Activated CD4-positive, alpha-beta T cell treated with anti-CD3 and anti-CD28 coated beads for 1 hour (primary cell): ENCODE measurements around the gene THAP6.
"Not testable (repeated sequence)": the region's sequence is repeated elsewhere in the genome, so short reads cannot be mapped to it uniquely, and the experiment has no call there.

Experiments
- DNase-seq: peaks from one replicate; pipeline ENCODE4 v3.0.0-alpha.2; 2020

Gene THAP6

GRCh38 chr4:75514131-75514948, at the start of gene THAP6, which contains the start of gene RCHY1:
Gene THAP6, plus strand, starts transcription at chr4:75514473. Its CDS starts 980 bp downstream, at chr4:75515453.
Gene RCHY1, minus strand, starts transcription at chr4:75514403. Its CDS starts 117 bp downstream, at chr4:75514286.
- peak; percentile 84 for DNase-seq

DNA sequence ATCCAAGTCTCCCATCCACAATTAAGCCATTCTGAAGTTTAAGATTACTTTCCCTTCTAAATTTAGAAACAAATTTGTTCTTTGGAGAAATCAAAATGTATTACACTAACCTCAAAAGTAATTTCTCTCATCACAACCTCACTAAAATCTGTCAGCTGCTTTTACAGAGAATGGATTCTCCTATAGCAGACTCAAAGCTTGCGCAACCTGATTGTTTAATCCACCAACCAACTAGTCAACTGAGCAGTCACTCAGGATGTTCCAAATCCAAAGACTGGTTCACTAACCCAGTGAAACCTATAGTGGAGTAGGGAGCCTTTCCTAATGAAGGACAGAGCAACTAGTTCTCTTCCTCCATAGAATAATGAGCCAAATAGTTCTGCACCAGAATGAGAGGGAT, 44.4 kb upstream of the THAP6 start:
- no peak for DNase-seq

- DNase-seq, result no peak
These were observed 43.5 kb upstream of the THAP6 start for GRCh38 chr4:75470738-75471137.

DNA sequence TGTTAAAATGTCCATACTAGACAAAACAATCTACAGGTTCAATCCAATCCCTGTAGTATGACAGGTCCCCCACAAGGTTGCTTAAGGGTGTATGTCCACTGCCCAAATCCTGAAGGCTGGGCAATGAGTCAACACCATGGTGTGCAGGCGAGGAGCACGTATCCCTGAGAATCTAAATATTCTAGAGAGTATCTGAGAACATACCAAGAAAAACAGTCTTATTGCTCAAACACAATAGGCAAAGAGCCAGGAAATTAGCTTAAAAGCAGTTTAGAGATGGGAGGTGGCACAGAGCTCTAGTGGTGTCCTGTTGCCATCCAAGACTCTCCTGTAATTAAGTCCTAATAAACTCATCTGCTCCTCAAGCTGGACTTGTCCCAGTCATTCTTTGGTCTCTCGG, 37.1 kb upstream of the THAP6 start:
- DNase-seq, result no peak

DNA sequence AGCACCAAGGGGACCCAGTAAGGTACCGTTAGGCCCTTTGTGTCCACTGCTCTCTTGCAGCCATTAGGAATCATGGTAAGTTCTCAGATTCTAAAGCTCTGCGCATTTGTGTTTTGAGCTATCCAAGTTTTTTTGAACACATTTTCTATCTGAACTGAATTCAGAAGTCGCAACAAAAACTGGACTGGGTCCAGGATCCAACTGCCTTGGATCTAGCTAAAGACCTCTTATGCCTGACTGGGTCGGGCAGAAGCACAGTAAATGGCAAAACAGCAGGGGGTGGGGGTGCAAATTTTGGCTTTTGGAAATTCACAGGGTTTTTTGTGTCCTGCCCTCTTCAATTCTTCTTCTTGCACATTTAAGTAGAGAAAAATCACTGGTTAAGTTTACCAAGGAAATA, 30.1 kb upstream of the THAP6 start:
- no peak for DNase-seq

- no peak for DNase-seq
These were observed 24.1 kb upstream of the THAP6 start for GRCh38 chr4:75490155-75490554.

DNA sequence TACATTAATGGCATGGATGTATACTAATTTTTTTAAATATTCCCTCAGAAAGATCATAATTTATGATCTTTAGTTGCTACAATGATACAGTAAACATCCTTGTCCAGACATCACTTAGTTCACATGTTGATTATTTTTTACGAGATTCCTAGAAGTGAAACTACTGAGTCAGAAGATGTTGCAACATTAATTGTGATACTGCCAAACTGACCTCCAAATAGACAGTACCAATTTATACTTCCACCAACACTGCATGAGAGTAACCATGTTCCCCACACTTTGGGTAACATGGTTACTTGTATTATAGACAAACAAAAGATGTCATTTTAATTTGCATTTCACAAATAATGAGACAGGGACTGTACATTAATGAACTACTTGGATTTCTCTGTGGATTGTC, 19.7 kb upstream of the THAP6 start:
- DNase-seq, result no peak

GRCh38 chr4:75495476-75495875, 18.8 kb upstream of the THAP6 start:
- DNase-seq, result no peak

- no peak for DNase-seq
These were observed 17.9 kb upstream of the THAP6 start for GRCh38 chr4:75496406-75496805.

- no peak for DNase-seq
These were observed 17.1 kb upstream of the THAP6 start for GRCh38 chr4:75497133-75497532.

DNA sequence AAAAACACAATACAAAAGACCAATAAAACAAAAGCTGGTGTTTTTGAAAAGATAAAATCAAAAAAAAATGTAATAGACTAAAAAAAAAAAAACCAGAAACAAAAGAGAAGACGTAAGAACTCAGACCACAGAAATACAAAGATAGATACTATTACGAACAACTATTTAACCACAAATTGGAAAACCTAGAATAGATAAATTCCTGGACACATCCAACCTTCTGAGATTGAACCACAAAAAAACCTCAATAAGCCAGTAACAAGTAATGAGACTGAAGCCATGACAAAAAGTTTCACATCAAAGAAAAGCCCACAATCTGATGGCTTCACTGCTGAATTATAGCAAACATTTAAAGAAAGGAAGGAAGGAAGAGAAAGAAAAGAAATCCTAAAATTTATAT, 16.2 kb upstream of the THAP6 start:
- DNase-seq, result no peak

- no peak for DNase-seq
These were observed 14.4 kb upstream of the THAP6 start for GRCh38 chr4:75499900-75500299.

DNA sequence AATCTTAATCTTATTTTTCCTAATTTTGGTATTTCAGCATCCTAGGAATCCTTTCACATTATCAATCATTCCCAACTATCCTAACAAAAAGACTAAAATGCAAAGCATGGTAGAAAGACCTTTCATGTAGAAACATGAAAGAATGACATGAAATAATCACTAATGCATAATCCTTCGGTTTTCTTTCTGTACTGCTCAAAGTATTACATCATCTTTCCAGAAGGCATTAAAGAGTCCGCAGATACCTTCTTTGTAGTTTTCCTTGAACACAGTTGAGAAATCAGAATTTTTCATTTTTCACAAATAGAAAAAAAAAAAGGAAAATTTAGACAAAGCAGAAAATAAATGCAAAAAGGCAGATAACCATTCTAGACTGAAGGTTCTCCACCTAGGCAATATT, 11.6 kb upstream of the THAP6 start:
- DNase-seq, result no peak

DNA sequence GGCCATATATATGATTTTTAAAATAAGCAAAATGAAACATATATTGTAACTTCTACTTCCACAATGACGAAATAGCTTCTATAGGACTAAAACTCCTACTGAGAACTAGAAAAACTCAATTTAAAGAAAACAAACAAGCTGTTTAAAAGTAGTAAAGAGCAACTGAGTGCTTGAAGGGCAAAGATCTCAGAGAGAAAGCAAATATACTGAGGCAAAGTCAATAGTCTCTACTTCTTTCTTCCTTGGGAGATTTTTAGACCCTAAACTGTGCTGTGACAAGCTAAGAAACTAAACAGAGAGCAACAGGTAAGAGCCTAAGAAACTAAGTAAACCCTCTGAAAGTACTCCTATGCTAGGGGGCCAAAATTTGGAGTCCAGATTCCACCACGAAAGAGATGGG, 8.6 kb upstream of the THAP6 start:
- no peak for DNase-seq

DNA sequence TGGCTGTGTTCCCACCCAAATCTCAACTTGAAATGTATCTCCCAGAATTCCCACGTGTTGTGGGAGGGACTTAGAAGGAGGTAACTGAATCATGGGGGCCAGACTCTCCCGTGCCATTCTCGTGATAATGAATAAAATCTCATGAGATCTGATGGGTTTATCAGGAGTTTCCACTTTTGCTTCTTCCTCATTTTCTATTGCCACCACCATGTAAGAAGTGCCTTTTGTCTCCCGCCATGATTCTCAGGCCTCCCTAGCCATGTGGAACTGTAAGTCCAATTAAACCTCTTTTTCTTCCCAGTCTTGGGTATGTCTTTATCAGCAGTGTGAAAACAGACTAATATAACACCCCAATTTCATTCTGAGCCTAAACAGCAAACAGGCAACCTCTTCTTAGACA, 4.7 kb upstream of the THAP6 start:
- DNase-seq, result not testable (repeated sequence)

GRCh38 chr4:75511841-75512240, 2.4 kb upstream of the THAP6 start:
- no peak for DNase-seq

DNA sequence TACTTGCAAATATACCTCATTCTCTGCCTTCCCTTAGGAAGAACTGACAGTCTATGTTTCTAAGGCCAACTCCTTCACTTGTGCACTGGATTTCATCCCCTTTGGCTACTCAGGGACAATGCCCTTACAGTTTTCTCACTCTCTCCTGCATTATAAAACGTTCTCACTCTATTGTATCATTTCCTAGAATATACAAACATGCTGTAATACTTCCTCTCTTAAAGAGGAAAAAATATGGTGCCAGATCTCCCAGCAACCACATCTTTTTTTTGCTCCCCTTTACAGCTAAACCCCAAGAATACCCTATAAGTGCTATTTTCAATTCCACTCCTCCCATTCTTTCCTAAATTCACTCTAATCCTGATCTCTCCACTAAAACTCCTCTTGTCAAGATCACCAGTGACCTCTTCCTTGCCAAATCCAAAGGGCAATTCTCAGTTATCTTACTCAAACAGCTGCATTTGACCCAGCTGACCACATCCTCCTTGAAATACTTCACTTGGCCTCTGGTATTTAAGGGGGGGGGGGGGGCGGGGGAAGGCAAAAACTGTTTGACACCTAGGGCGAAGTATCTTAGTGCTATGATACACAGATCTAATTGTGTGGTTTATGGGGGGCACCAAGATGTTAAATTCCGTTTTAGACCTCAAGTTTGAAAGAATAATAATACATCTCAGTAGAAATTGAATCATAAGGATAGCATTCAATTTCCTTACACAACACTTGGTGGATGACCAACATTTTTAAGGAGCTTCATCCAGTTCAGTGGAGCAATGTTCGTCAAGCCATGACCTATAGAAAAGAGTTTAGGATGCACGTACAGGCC, 1.7 kb upstream of the THAP6 start:
- DNase-seq, result no peak

- no peak for DNase-seq
These were observed 645 bp upstream of the THAP6 start for GRCh38 chr4:75513526-75514130.

DNA sequence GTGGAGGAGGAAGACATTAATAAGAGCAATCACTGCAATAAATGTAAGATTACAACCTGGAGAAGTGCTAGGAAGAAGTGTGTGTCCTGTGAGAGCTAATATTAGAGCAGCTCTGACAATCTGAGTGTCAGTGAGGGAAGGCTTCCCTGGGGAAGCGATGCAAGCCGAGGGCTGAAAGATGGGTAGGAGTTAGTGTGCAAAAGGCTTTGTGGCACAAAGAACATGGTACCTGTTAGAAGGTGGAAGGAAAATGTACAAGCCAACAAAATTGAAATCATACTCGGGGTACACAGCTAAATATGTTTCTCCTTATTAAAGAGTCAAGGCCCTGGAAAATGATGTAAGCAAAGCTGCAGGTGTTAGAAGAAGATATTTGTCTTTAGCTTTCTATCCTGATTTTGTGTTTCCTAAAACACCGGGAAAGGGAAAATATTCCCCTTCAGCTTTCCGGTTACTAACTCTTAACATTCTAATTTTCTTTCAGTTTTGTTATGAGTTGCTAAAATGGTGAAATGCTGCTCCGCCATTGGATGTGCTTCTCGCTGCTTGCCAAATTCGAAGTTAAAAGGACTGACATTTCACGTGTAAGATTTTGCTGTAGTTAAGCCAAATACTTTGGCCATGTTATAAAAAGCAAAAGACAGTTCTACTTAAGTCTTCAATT, 808 bp downstream of the THAP6 start:
- no peak for DNase-seq

- DNase-seq, result no peak
These were observed 1.9 kb downstream of the THAP6 start for GRCh38 chr4:75516144-75516543.

- not testable (repeated sequence) for DNase-seq
These were observed 5.2 kb downstream of the THAP6 start for GRCh38 chr4:75519452-75519851.

- no peak for DNase-seq
These were observed 10.8 kb downstream of the THAP6 start for GRCh38 chr4:75525086-75525485.

GRCh38 chr4:75525910-75526309, 11.6 kb downstream of the THAP6 start:
- no peak for DNase-seq
